ENCODE measurements around the gene IRAK2.

GRCh38 chr3:10290481-10291176 is 125.9 kb downstream of the IRAK2 start:
- TF ChIP-seq CTCF (IDR thresholded peaks at IDR 0.05), result no peak
- TF ChIP-seq POLR2AphosphoS5 (IDR thresholded peaks at IDR 0.05), result no peak
- no peak for TF ChIP-seq EP300 (IDR thresholded peaks at IDR 0.05)
